Endothelial cell (in vitro differentiated cells): ENCODE results near the gene HLA-DQA2. TPM values are rescaled to one million over a fixed set of nuclear protein-coding genes. Genes with fewer than 3 reads are reported as not detected.

Experiments used
- DNase-seq: peaks from one replicate; pipeline ENCODE4 v3.0.0; 2021; ENCODE audit warnings: low spot score
- H3K27ac Mint-ChIP-seq: one replicate; pipeline ENCODE4 v1.8.0; 2021; ENCODE audit warnings: mixed read lengths, inconsistent platforms; ENCODE audit not compliant: unreplicated experiment
- H3K27me3 Mint-ChIP-seq: one replicate; pipeline ENCODE4 v1.8.0; 2021; ENCODE audit warnings: mild to moderate bottlenecking, moderate library complexity, mixed read lengths, inconsistent platforms; ENCODE audit not compliant: unreplicated experiment
- H3K36me3 Mint-ChIP-seq: one replicate; pipeline ENCODE4 v1.8.0; 2021; ENCODE audit warnings: mild to moderate bottlenecking, low read depth, mixed read lengths, inconsistent platforms; ENCODE audit not compliant: unreplicated experiment
- H3K4me1 Mint-ChIP-seq: one replicate; pipeline ENCODE4 v1.8.0; 2021; ENCODE audit warnings: mild to moderate bottlenecking, mixed read lengths, inconsistent platforms; ENCODE audit not compliant: unreplicated experiment
- H3K4me3 Mint-ChIP-seq: one replicate; pipeline ENCODE4 v1.8.0; 2021; ENCODE audit warnings: mild to moderate bottlenecking, mixed read lengths, inconsistent platforms; ENCODE audit not compliant: unreplicated experiment
- H3K9me3 Mint-ChIP-seq: one replicate; pipeline ENCODE4 v1.8.0; 2021; ENCODE audit warnings: mixed read lengths, inconsistent platforms; ENCODE audit not compliant: unreplicated experiment
- CTCF ChIP-seq: fragments of 200-600 bp; sonication (generic); IDR thresholded peaks from one replicate; pipeline ENCODE4 v1.5.0; 2021; ENCODE audit warnings: antibody characterized with exemption; ENCODE audit not compliant: unreplicated experiment
- total RNA-seq: library from RNA; stranded (reverse); fragmentation: NEBNext Ultra II Directional; extraction: Animal tissue kit (Norgen Biotek cat#: 25700); gene quantifications from one replicate; pipeline ENCODE4 v1.2.1, GENCODE V29; 2021; ENCODE audit not compliant: unreplicated experiment

The HLA-DQA2 gene
- total RNA-seq, 1 donor from 2014 or later, result not detected

GRCh38 chr6:32761072-32761471 lies 19.9 kb downstream of the HLA-DQA2 start:
- no peaks in the 10 kb centered on the region for H3K4me1 Mint-ChIP-seq
- H3K36me3 Mint-ChIP-seq, result no peaks in the 10 kb centered on the region
- TF ChIP-seq CTCF, result no peak
- no peaks in the 10 kb centered on the region for H3K9me3 Mint-ChIP-seq
- H3K27ac Mint-ChIP-seq, result no peak overlapping the region
- H3K27me3 Mint-ChIP-seq, result no peaks in the 10 kb centered on the region
- no peak for DNase-seq
- no peak overlapping the region for H3K4me3 Mint-ChIP-seq

GRCh38 chr6:32761548-32761947 lies 20.4 kb downstream of the HLA-DQA2 start:
- Mint-ChIP-seq H3K27ac (no peak overlapping the region), H3K36me3 (no peaks in the 10 kb centered on the region), H3K4me1 (no peaks in the 10 kb centered on the region), H3K27me3 (no peaks in the 10 kb centered on the region), H3K9me3 (no peaks in the 10 kb centered on the region), H3K4me3 (no peak overlapping the region)
- no peak for TF ChIP-seq CTCF
- no peak for DNase-seq

GRCh38 chr6:32763421-32763820 lies 22.2 kb downstream of the HLA-DQA2 start, which contains the start of gene HLA-DQB2:
HLA-DQB2 (minus strand) TSS chr6:32763532; CDS start chr6:32763470, 62 bp downstream.
- no peak for TF ChIP-seq CTCF
- Mint-ChIP-seq H3K27ac (no peak within 1 kb of the TSS), H3K27me3 (no peaks in the 10 kb centered on the region), H3K4me3 (no peak within 1 kb of the TSS), H3K9me3 (no peaks in the 10 kb centered on the region), H3K36me3 (no peaks in the 10 kb centered on the region), H3K4me1 (no peaks in the 10 kb centered on the region)
- DNase-seq, result no peak

GRCh38 chr6:32764048-32764447 lies 22.9 kb downstream of the HLA-DQA2 start:
- Mint-ChIP-seq H3K27ac (no peak overlapping the region), H3K36me3 (no peaks in the 10 kb centered on the region), H3K27me3 (no peaks in the 10 kb centered on the region), H3K4me3 (no peak overlapping the region), H3K4me1 (no peaks in the 10 kb centered on the region), H3K9me3 (no peaks in the 10 kb centered on the region)
- no peak for DNase-seq
- no peak for TF ChIP-seq CTCF

GRCh38 chr6:32772656-32773055 lies 31.5 kb downstream of the HLA-DQA2 start:
- no peak overlapping the region for H3K4me3 Mint-ChIP-seq
- H3K4me1 Mint-ChIP-seq, result no peaks in the 10 kb centered on the region
- no peaks in the 10 kb centered on the region for H3K27me3 Mint-ChIP-seq
- TF ChIP-seq CTCF, result no peak
- no peak for DNase-seq
- H3K36me3 Mint-ChIP-seq, result no peaks in the 10 kb centered on the region
- no peaks in the 10 kb centered on the region for H3K9me3 Mint-ChIP-seq
- H3K27ac Mint-ChIP-seq, result no peak overlapping the region
